ENCODE results near the gene CEP83.
"Not testable (repeated sequence)": the region's sequence is repeated elsewhere in the genome, so short reads cannot be mapped to it uniquely, and the experiment has no call there.

The CEP83 gene

DNA sequence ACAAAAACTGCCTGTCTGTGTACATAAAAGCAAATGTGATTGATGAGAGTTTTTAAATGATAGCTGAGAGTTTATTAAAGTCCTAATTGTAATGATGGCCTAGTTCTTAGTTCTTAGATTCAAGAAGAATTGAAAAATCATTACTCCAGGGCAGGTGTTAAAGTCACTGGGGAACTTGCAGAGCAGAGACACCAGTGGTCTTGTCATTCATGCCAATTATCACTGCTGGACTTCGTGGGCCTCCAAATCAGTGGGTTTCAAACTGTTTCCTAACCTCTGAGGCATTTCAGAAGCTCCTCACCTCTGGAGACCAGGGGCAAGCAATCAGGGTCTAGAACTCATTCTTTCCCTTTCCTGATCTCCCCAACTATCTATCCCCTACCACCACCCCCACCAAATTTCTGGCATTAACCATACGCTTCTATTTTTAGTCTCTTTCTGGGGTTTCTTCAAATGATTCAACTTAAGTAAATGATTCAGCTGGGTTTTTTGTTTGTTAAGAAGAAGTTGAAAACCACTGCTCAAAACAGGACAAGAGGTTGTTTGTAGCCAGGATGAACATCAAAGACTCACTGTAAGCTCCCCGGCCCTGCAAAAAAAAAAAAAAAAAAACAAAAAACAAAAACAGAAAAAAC, 80.1 kb downstream of the CEP83 start:
- DNase-seq: no peak

DNA sequence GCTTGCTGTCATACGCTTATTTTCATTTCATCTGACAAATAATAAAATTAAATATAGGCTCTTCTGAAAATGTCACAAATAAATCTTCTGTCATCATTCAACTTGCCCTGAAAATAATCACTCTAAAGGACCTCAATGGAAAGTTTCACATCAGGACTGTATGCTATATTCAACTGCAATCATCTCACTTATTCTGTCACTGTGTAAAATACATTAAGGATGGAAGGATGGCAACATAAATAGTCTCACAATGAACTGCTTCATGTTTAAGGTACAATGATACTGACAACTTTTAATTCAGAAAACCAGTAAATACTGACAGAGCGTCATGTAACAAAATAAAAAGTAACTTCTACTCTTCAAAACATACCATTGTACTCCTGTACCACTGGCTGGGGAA, 82.1 kb downstream of the CEP83 start:
- DNase-seq: no peak

DNA sequence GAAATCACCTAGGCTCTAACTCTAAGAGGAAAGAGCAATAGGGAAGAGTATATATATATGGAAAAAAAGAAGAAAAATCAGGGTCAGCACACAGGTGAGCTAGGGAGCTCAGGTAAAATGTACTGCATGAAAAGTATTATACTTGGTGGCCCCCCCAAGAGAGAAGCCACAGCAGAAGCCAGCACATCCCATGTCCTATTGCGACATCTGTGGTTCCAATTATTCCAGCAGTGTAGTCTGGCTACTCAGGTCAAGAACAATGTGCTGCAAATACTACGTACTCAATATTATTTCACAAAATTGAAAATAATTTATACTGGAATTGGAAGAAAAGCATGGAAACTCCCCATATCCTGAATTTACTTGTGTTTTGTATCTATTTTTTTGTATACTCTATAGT, 85.5 kb downstream of the CEP83 start:
- DNase-seq: no peak

DNA sequence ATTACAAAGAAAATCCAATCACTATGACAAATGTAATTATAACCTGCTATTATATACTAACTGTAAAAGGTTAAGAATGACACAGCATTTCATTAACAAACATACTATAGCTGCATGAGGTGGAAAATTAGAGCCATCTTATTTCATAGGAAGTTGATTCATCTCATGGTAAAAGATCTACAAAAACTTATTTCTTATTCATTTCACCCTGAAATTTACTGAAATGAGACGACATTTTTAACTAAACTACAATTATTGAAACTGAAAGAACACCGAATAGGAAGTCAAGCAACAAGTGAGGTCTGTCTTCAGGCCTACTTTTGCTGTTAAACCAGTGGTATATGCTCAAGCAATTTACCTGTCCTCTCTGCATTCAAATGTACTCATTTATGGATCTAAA, 87.2 kb downstream of the CEP83 start:
- DNase-seq: no peak

DNA sequence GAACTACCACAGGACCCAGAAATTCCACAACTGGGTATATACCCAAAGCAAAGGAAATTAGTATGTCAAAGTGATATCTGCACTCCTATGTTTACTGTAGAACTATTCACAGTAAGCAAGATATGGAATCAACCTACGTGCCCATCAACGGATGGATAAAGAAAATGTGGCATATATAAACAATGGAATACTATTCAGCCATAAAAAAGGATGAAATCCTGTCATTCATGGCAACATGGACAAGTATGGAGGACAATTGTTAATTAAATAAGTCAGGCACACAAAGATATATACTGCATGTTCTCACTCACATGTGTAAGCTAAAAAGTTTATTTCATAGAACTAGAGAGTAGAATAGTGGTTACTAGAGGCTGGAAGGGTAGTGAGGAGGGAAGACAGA, 97.0 kb downstream of the CEP83 start:
- no peak for DNase-seq

DNA sequence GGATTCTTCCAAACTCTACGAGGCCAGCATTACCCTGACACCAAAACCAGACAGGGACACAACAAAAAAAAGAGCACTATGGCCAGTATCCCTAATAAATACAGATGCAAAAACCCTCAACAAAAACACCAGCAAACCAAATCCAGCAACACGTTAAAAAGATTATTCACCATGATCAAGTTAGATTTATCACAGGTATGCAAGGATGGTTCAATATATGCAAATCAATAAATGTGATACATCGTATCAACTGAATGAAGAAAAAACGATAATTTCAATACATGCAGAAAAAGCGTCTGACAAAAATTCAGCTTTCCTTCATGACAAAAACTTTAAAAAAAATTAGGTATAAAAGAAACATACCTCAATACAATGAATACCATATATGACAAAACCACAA, 99.9 kb downstream of the CEP83 start:
- no peak for DNase-seq

DNA sequence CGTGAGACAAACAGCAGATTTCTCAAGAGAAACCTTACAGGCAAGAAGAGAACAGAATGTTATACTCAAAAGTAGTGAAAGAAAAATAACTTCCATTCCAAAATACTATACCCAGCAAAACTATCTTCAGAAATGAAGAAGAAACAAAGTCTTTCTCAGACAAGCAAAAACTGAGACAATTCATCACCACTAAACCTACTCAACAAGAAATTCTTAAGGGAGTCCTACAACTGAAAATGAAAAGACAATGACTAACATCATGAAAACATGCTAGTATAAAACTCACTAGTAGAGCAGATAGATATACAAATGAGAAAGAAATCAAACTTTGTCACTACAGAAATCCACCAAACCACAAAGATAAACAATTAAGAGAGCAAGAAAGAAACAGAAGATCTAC, 106.5 kb downstream of the CEP83 start:
- DNase-seq: no peak

DNA sequence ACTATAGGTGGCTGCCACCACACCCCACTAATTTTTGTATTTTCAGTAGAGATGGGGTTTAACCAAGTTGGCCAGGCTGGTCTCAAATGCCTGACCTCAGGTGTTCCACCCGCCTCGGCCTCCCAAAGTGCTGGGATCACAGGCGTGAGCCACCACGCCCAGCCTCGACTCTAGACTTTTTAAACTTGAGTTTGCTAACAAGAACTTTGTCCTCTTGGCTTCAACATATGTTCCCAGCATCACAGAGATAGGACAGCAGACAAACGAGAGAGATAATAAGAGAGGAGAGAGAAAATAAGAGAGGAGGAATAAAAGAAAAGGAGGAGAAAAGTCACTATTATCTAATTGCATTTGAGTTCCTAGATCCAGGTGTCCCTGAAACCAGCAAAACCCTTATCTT, 119.1 kb downstream of the CEP83 start:
- no peak for DNase-seq

DNA sequence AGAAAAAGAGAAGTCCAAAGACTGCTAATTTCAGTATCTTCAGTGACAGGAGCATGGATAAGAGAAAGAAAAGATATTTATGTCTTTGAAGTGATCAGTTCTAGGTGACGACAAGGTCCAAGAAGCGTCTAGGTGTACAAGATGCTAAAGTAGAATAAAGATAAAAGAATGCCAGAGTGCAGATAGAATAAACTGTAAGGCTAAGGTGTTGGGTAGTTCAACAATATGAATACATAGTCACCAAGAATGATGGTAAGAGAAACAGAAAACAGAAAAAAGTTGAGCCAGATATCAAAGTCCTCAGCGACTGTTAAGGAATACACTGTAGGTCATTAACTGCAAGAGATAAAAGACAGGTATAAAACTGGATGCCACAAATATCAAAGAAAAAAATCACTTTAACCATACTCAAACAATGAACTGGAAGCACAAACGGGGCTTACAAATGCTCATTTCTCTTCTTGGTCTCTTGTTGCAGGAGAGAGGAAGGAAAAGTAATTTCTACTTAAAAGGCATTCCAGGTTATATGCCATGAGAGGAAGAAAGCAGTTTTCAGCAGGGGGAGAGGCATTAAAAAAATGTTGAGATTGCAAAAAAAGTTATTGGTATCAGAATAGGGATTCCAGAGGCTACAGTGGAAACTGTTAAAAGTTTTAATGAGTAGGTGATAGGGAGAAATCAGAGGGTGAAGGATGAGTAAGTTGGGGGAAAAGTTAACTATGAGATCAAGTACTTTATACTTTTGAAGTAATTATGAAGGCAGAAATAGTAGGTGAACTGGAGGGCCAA, 121.5 kb downstream of the CEP83 start:
- DNase-seq: no peak

DNA sequence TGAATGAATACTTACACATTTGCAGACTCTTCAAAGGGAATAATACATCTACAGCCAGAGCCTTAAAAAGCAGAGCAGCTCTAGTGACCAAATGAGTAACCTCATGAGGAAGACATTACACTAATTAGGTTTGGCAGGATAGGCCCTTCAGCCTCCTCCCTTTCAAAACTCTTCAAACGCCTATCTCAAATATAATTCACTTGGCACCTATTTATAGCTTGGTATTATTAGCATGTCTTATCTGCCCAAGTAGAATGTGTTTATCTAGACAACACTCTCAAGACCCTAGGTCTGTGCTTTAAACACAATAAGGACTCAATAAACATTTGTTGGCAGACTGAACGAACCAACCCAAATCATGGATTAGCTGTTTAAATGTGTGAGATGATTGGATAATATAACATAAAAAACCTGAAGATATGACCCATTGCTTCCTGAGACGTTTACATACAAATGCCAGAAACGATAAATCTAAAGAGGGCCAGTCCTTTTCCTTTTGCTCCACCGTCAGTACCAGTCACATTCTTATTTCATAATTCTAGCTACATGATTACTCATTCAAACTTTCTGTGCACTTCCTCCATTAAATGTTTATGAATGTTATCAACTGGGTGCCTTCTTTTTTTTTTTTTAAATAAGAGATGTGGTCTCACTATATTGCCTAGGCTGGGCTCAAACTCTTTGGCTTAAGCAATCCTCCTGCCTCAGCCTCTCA, 123.3 kb downstream of the CEP83 start:
- no peak for DNase-seq

DNA sequence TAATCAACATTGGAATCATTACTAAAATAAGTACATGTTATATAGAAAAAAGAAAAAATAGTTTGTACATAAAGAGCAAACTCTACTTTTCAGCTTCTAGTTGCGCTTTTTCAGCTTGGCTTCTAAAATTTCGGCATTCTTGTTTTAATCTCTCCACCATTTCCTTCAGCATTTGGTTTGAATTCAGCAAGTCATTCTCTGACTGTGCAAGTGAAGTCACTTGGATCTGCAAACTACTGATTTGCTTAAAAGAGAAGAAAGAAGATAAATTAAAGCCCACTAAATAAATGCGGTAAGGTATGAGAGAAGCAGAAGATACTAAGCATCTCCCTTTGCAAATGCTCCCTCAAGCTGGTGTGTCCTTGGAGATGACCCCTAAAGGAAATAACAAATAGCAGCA, 126.3 kb downstream of the CEP83 start:
- no peak for DNase-seq

DNA sequence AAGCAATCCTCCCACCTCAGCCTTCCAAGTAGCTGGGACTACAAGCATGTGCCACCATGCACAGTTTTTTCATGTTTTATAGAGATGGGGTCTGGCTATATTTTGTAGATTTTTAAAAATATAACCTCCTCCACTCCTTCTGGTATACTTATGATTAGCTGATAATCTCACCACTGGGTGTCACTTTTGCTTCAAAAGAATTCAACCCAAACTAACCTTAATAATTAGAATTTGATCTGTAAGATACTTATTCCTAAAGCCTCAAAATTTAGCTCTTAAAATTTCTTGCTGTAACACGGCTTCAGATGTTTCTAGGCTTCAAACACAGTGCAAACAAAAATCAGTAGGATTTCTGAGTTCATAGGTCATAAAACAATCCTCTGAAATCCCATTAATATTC, 130.3 kb downstream of the CEP83 start:
- DNase-seq: no peak

DNA sequence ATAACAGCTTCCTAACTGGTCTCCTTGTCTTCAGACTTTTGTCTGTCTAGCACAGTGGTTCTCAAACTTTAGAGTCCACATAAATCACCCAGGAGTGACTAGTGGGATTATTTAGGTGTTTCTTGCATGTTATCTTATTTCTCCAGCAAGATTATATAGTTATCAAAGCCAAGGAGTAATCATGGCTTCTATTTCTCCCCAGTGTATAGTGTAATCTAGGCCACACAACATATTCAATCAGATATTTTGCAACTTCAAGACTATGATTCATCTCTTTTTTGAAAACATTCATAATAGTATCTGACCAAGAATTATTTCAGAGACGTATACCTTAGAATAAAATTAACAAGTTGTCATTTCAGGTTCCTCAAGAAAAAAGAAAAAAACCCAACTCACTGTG, 131.9 kb downstream of the CEP83 start:
- DNase-seq: no peak

DNA sequence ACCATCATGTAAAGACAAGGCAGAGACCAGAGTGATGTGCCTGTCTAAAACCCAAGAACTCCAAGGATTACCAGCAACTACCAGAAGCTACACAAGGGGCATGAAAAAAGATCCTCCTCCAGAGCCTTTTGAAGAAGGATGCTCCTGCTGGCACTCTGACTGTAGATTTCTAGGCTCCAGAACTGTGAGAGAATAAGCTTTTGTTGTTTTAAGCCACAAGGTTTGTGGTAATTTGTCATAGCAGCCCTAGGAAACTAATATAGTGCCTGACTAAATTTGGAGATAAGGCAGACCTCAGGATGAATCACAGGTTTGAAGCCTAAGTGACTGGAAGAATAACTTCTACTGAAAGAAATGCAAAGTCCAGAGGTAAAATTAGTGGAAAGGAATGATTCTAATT, 132.9 kb downstream of the CEP83 start:
- peak; percentile 62 for DNase-seq

DNA sequence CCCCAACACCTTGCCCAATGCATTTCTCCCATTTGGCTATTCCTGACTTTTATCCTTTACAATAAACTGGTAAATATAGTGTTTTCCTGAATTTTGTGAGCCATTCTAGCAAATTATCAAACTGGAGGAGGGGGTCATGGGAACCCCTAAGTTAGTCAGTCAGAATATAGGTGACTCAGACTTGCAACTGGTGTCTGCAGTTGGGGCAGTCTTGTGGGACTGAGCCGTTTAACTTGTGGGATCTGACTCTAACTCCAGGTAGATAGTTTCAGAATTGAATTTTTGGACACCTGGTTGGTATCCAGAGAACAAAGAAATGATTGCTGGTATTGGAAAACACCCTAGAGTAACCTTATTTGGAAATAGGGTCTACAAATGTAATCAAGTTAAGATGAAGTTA, 133.4 kb downstream of the CEP83 start:
- no peak for DNase-seq

DNA sequence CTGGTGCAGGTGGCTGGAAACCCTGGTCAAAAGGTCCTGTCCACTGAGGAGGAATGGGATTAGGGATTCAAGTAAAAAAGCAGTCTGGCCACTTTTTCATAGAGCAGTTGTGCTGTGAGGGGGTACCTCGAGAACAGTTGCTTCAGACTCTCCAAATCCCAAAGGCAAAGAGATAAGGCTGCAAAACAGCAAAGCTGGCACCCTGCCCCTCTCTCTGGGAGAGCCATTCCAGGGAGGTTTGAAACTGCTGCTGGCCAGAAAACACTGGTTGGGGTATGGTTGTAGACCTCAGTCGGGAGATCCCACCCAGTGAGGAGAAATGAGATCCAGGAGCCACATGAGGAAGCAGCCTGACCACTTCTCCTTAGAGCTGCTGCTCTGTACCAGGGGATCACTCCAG, 137.3 kb downstream of the CEP83 start:
- DNase-seq: no peak

DNA sequence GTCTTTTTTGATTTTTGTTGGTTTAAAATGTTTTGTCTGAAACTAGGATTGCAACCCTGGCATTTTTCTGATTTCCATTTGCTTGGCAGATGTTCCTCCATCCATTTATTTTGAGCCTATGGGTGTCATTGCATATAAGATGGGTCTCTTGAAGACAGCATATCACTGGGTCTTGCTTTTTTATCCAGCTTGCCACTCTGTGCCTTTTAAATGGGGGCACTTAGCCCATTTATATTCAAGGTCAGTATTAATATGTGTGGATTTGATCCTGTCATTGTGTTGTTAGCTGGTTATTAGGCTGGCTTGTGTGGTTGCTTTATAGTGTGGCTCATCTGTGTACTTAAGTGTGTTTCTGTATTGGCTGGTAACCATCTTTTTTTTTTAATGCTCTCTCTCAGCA, 139.6 kb downstream of the CEP83 start:
- DNase-seq: no peak

DNA sequence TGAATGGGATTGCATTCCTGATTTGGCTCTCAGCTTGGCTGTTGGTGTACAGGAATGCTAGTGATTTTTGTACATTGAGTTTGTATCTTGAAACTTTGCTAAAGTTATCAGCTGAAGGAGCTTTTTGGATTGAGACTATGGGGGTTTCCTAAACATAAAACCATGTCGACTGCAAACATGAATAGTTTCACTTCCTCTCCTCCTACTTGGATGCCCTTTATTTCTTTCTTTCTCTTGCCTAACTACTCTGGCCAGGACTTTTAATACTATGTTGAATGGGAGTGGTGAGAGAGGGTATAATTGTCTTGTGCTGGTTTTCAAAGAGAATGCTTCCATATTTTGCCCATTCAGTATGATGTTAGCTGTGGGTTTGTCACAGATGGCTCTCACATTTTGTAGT, 141.5 kb downstream of the CEP83 start:
- DNase-seq: no peak

DNA sequence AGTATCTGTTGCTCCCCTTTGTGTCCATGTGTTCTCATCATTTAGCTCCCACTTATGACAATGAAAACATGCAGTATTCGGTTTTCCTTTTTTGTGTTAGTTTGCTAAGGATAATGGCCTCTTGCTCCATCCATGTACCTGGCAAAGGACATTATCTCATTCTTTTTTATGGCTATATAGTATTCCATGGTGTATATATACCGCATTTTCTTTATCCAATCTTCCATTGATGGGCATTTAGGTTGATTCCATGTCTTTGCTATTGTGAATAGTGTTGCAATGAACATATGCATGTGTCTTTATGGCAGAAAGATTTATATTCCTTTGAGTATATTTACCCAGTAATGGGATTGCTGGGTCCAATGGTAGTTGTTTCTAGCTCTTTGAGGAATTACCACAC, 143.1 kb downstream of the CEP83 start:
- not testable (repeated sequence) for DNase-seq

DNA sequence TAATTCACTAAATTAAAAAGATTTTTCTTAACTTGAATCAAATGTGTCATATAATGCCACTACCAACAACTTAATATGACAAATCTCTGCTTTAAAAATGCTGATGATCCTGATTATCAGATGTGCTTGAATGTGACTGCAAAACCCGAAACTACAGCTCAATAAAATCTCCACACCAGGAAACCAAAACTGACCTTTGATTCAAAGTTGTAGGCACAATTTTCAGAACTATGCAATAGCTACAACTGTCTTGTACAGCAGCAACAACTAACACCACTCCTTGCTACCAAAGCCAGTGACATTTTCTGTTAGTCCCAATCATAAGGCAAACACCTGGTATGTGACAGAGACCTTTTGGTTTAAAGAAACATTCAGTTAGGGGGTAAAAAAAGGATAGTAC, 147.3 kb downstream of the CEP83 start:
- no peak for DNase-seq

DNA sequence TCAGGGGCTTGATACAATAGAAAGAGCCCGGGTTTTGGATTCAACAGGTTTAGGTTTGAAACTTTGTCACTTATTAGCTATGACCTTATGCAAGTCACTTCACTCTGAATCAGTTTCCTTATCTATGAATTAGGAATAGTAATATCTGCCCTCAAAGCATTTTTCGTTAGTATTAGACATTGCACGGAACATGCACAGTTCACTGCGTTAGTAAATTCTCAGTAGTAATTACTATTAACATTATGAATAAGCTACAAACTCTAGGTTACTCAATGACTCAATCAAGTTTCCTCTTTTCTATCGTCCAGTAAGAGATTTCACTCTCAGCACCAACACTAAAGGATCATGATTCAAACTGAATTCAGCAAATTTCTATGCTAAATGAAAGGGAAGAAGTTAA, 150.3 kb downstream of the CEP83 start:
- DNase-seq: no peak

DNA sequence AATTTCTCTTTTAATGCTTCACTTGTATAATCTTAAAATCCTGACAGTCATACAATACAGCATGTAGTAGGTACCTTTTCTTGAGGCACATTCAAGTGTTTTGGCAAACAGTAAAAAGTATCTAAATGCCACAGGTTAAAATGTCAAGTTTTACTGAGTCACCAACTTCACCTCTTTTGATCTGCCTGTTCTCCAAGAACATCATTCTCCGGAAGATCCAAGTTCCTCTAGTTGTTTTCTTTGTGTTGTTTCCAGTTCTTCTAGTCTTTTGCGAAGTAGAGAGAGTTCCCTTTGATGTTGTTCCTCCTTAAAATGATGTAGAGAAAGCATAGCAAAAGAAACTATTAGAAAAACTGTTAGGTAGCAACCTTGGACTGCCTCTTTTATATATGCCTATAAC, 151.1 kb downstream of the CEP83 start:
- DNase-seq: no peak

DNA sequence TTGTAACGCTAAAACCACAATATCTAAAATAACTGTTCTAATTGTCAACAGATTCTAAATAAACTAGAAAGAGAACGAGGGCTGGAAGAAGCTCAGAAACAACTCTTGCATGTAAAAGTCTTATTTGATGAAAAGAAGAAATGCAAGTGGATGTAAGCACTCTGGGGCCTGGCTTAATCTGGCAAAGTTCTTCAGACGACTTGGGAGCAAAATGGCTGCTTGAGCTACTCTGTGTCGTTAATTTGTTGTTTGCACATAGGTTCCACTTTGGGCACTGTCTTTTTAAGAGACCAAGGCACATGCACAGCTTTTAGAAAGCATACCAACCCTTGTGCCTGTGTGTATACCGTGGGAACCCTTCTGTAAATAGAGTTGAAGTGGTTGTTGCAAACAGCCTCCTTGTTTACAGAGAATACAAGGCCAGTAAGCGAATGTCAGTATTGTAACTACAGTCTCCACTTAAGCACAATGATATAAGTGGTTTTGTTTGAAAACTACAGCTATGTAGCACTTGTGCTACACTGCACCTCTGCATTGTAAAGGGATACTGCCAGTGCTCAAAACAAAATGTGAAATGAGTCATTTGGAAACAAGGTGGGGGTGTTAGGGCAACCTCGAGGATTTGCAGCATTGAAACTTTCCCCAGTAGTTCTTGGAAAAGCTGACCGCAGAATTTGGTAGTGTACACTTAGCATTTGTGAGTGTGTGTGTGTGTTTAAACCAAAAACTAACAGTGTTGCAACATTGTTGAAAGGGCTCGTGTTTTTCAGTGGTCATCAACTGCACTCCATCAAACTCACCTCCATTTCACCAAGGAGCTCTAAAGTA, 154.3 kb downstream of the CEP83 start:
- DNase-seq: peak; percentile 14

All from fibroblast of skin of abdomen (primary cell).